ENCODE results near the gene VSIG10L. TPM values are rescaled to one million over a fixed set of nuclear protein-coding genes. Genes with fewer than 3 reads are reported as not detected.

VSIG10L gene
- polyA plus RNA-seq, 3 donors, result 3.5 to 4.4 (median 3.8) TPM

Other genes with a start within 250 kb of the VSIG10L start
- gene CTU1, start 233.7 kb downstream of the VSIG10L start, polyA plus RNA-seq (ENCODE audit: insufficient read length in 3 of 3), result 1 to 10 TPM; 2.2 to 2.8 (median 2.4) TPM
- gene SIGLEC9, start 217.2 kb downstream of the VSIG10L start, polyA plus RNA-seq (ENCODE audit: insufficient read length in 3 of 3), result 1 to 10 TPM; 1.3 to 1.6 (median 1.3) TPM
- under 1 TPM; 0.36 to 0.74 (median 0.42) TPM for gene SIGLEC7, start 199.8 kb downstream of the VSIG10L start, polyA plus RNA-seq (ENCODE audit: insufficient read length in 3 of 3)
- gene CD33, start 117.1 kb downstream of the VSIG10L start, polyA plus RNA-seq (ENCODE audit: insufficient read length in 3 of 3), result 1 to 10 TPM; 1.2 to 1.6 (median 1.5) TPM
- gene SIGLECL1, start 91.1 kb downstream of the VSIG10L start, polyA plus RNA-seq (ENCODE audit: insufficient read length in 3 of 3), result not detected
- gene IGLON5, start 30.5 kb downstream of the VSIG10L start, polyA plus RNA-seq (ENCODE audit: insufficient read length in 3 of 3), result 1 to 10 TPM; 2.7 to 3.7 (median 3.2) TPM
- gene ETFB, start 24.2 kb upstream of the VSIG10L start, polyA plus RNA-seq (ENCODE audit: insufficient read length in 3 of 3), result 100 to 1,000 TPM; 123 to 149 (median 132) TPM
- gene CLDND2, start 26.9 kb upstream of the VSIG10L start, polyA plus RNA-seq (ENCODE audit: insufficient read length in 3 of 3), result 1 to 10 TPM in 1 of 3 donors, under 1 TPM in 2; 0.79 to 1.4 (median 0.80) TPM
- 1 to 10 TPM; 1.2 to 2.0 (median 1.3) TPM for gene NKG7, start 30.5 kb upstream of the VSIG10L start, polyA plus RNA-seq (ENCODE audit: insufficient read length in 3 of 3)
- gene LIM2, start 45.8 kb upstream of the VSIG10L start, polyA plus RNA-seq (ENCODE audit: insufficient read length in 3 of 3), result under 1 TPM; 0.18 to 0.40 (median 0.24) TPM
- gene C19orf84, start 48.5 kb upstream of the VSIG10L start, polyA plus RNA-seq (ENCODE audit: insufficient read length in 3 of 3), result under 1 TPM; 0.10 to 0.28 (median 0.20) TPM
- gene SIGLEC10, start 75.5 kb upstream of the VSIG10L start, polyA plus RNA-seq (ENCODE audit: insufficient read length in 3 of 3), result 1 to 10 TPM in 2 of 3 donors, under 1 TPM in 1; 0.82 to 1.1 (median 1.0) TPM
- gene SIGLEC8, start 116.3 kb upstream of the VSIG10L start, polyA plus RNA-seq (ENCODE audit: insufficient read length in 3 of 3), result not detected
- gene CEACAM18, start 136.4 kb upstream of the VSIG10L start, polyA plus RNA-seq (ENCODE audit: insufficient read length in 3 of 3), result not detected
- not detected for gene SIGLEC12, start 159.7 kb upstream of the VSIG10L start, polyA plus RNA-seq (ENCODE audit: insufficient read length in 3 of 3)
- gene SIGLEC6, start 189.5 kb upstream of the VSIG10L start, polyA plus RNA-seq (ENCODE audit: insufficient read length in 3 of 3), result under 1 TPM; 0.07 to 0.42 (median 0.12) TPM
- 10 to 100 TPM; 16.4 to 19.7 (median 16.8) TPM for gene ZNF175, start 229.1 kb upstream of the VSIG10L start, polyA plus RNA-seq (ENCODE audit: insufficient read length in 3 of 3)

All from right renal cortex interstitium (tissue), 3 donors.